ENCODE data around the gene TPK1. TPM values are rescaled to one million over a fixed set of nuclear protein-coding genes. Genes with fewer than 3 reads are reported as not detected.

Gene TPK1
- total RNA-seq, 1 donor: 6.9 TPM

DNA sequence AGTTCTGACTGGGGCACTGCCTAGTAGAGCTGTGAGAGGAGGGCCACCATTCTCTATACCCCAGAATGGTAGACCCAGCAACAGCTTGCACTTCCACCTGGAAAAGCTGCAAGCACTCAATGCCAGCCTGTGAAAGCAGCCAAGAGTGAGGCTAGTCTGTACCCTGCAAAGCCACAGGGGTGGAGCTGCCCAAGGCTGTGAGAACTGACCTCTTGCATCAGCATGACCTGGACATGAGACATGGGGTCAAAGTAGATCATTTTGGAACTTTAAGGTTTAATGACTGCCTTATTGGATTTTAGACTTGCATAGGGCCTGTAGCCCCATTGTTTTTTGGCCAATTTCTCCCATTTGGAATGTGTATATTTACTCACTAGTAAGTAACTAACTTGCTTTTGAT is 206.3 kb downstream of the TPK1 start:
- Histone ChIP-seq H3K4me1 (ENCODE audit: insufficient read depth, low read length) (no peaks in the 10 kb centered on the region), H3K36me3 (ENCODE audit: insufficient read depth, low read length) (no peaks in the 10 kb centered on the region), H3K79me2 (ENCODE audit: insufficient read depth, low read length) (no peaks in the 10 kb centered on the region), H2AFZ (ENCODE audit: low read length) (no peak overlapping the region), H3K27ac (ENCODE audit: low read depth, low read length) (no peak overlapping the region), H3K27me3 (ENCODE audit: insufficient read depth, low read length) (no peaks in the 10 kb centered on the region), H3K4me3 (ENCODE audit: insufficient read depth, low read length) (no peak overlapping the region), H3K4me2 (ENCODE audit: insufficient read depth, low read length) (no peak overlapping the region), H4K20me1 (ENCODE audit: insufficient read depth, low read length) (no peaks in the 10 kb centered on the region), H3K9me3 (ENCODE audit: low read depth, low read length) (no peaks in the 10 kb centered on the region)
- TF ChIP-seq, protein P1, sequence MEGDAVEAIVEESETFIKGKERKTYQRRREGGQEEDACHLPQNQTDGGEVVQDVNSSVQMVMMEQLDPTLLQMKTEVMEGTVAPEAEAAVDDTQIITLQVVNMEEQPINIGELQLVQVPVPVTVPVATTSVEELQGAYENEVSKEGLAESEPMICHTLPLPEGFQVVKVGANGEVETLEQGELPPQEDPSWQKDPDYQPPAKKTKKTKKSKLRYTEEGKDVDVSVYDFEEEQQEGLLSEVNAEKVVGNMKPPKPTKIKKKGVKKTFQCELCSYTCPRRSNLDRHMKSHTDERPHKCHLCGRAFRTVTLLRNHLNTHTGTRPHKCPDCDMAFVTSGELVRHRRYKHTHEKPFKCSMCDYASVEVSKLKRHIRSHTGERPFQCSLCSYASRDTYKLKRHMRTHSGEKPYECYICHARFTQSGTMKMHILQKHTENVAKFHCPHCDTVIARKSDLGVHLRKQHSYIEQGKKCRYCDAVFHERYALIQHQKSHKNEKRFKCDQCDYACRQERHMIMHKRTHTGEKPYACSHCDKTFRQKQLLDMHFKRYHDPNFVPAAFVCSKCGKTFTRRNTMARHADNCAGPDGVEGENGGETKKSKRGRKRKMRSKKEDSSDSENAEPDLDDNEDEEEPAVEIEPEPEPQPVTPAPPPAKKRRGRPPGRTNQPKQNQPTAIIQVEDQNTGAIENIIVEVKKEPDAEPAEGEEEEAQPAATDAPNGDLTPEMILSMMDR (IDR thresholded peaks at IDR 0.05; ENCODE audit: extremely low read depth, low read depth, low read length): no peak
- DNase-seq (ENCODE audit: insufficient read length, low spot score, missing footprints): no peak

DNA sequence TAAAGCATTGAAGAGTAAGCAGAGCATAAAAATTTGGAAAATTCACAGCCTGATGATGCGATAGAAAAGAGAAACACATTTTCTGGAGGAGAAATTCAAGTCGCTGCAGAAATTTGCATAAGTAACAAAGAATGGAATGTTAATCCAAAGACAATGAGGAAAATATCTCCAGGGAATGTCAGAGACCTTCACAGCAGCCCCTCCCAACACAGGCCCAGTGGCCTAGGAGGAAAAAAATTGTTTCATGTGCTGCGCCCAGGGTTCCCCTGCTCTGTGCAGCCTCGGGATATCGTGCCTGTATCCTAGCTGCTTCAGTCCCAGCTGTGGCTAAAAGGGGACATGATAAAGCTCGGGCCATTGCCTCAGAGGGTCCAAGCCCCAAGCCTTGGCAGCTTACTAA is 206.8 kb downstream of the TPK1 start:
- Histone ChIP-seq H3K9me3 (ENCODE audit: low read depth, low read length) (no peaks in the 10 kb centered on the region), H3K4me3 (ENCODE audit: insufficient read depth, low read length) (no peak overlapping the region), H3K27ac (ENCODE audit: low read depth, low read length) (no peak overlapping the region), H3K36me3 (ENCODE audit: insufficient read depth, low read length) (no peaks in the 10 kb centered on the region), H4K20me1 (ENCODE audit: insufficient read depth, low read length) (no peaks in the 10 kb centered on the region), H3K4me2 (ENCODE audit: insufficient read depth, low read length) (no peak overlapping the region), H3K4me1 (ENCODE audit: insufficient read depth, low read length) (no peaks in the 10 kb centered on the region), H3K27me3 (ENCODE audit: insufficient read depth, low read length) (no peaks in the 10 kb centered on the region), H3K79me2 (ENCODE audit: insufficient read depth, low read length) (no peaks in the 10 kb centered on the region), H2AFZ (ENCODE audit: low read length) (no peak overlapping the region)
- DNase-seq (ENCODE audit: insufficient read length, low spot score, missing footprints): no peak
- TF ChIP-seq, protein P1 (IDR thresholded peaks at IDR 0.05; ENCODE audit: extremely low read depth, low read depth, low read length): no peak

DNA sequence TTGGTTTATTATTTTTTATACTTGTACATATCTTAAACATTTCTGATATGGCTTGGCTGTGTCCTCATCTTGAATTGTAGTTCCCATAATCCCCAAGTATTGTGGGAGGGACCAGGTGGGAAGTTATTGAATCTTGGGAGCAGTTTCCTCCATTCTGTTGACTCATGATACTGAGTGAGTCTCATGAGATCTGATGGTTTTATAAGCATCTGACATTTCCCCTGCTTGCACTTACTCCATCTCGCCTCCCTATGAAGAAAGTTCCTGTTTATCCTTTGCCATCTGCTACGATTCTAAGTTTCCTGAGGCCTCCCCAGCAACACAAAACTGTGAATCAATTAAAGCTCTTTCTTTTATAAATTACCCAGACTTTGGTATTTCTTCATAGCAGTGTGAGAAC is 207.7 kb downstream of the TPK1 start:
- Histone ChIP-seq H3K4me2 (ENCODE audit: insufficient read depth, low read length) (no peak overlapping the region), H3K36me3 (ENCODE audit: insufficient read depth, low read length) (no peaks in the 10 kb centered on the region), H3K4me1 (ENCODE audit: insufficient read depth, low read length) (no peaks in the 10 kb centered on the region), H3K27ac (ENCODE audit: low read depth, low read length) (no peak overlapping the region), H4K20me1 (ENCODE audit: insufficient read depth, low read length) (no peaks in the 10 kb centered on the region), H3K79me2 (ENCODE audit: insufficient read depth, low read length) (no peaks in the 10 kb centered on the region), H3K9me3 (ENCODE audit: low read depth, low read length) (no peaks in the 10 kb centered on the region), H3K27me3 (ENCODE audit: insufficient read depth, low read length) (no peaks in the 10 kb centered on the region), H3K4me3 (ENCODE audit: insufficient read depth, low read length) (no peak overlapping the region), H2AFZ (ENCODE audit: low read length) (no peak overlapping the region)
- no peak for DNase-seq (ENCODE audit: insufficient read length, low spot score, missing footprints)
- TF ChIP-seq, protein P1 (IDR thresholded peaks at IDR 0.05; ENCODE audit: extremely low read depth, low read depth, low read length): no peak

DNA sequence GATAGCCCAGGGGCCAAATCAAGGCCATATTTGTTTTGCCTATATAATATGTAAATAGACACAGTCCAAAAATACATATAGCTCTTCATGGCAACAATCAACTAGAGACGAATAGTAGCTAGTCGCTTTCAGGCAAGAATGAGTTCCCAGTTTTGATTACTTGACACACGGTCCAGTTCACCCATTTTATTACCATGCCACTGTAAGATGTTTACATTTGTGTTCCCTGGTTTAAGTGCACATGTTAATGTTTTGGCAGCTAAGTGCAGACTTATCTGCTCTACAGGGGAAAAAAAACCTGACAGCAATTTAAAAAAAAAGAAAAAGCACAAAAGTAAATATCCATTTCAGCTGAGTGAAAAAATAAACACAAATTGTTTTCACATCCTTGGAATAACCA is 213.1 kb downstream of the TPK1 start:
- Histone ChIP-seq H4K20me1 (ENCODE audit: insufficient read depth, low read length) (no peaks in the 10 kb centered on the region), H3K27me3 (ENCODE audit: insufficient read depth, low read length) (no peaks in the 10 kb centered on the region), H3K9me3 (ENCODE audit: low read depth, low read length) (no peaks in the 10 kb centered on the region), H2AFZ (ENCODE audit: low read length) (no peak overlapping the region), H3K27ac (ENCODE audit: low read depth, low read length) (no peak overlapping the region), H3K4me2 (ENCODE audit: insufficient read depth, low read length) (no peak overlapping the region), H3K36me3 (ENCODE audit: insufficient read depth, low read length) (no peaks in the 10 kb centered on the region), H3K4me1 (ENCODE audit: insufficient read depth, low read length) (no peaks in the 10 kb centered on the region), H3K79me2 (ENCODE audit: insufficient read depth, low read length) (no peaks in the 10 kb centered on the region), H3K4me3 (ENCODE audit: insufficient read depth, low read length) (no peak overlapping the region)
- TF ChIP-seq, protein P1 (IDR thresholded peaks at IDR 0.05; ENCODE audit: extremely low read depth, low read depth, low read length): no peak
- no peak for DNase-seq (ENCODE audit: insufficient read length, low spot score, missing footprints)
